GM12878 (cell line): ENCODE measurements around the gene CD164.

ENCODE experiments used
- CEBPB ChIP-seq, 2 experiments: fragments of 150-350 bp in 1 of 2; IDR thresholded peaks; 2 replicates each; pipeline ENCODE4 v1.6.1; 2012 to 2014; ENCODE audit warnings: low read depth in 2 of 2, low read length in 2 of 2, borderline replicate concordance in 1 of 2, inconsistent platforms in 1 of 2
- EGR1 ChIP-seq, 2 experiments: IDR thresholded peaks; 1 replicate in 1 of 2; 2 replicates in 1 of 2; pipeline ENCODE4 v1.6.1; 2011 to 2012; ENCODE audit warnings: low read depth in 2 of 2, low read length in 2 of 2, borderline replicate concordance in 1 of 2, mild to moderate bottlenecking in 1 of 2, moderate library complexity in 1 of 2
- EP300 ChIP-seq, 2 experiments: fragments of 150-350 bp in 1 of 2; IDR thresholded peaks; 2 replicates each; pipeline ENCODE4 v1.6.1; 2011 to 2012; ENCODE audit warnings: low read depth in 2 of 2, low read length in 2 of 2, borderline replicate concordance in 1 of 2, improper control_type of control experiment in 1 of 2, inconsistent platforms in 1 of 2; ENCODE audit not compliant: control insufficient read depth in 1 of 2
- GABPA ChIP-seq: IDR thresholded peaks from 2 replicates; pipeline ENCODE4 v1.6.1; 2014; ENCODE audit warnings: antibody characterized with exemption, low read depth, mild to moderate bottlenecking, inconsistent platforms
- MTA2 ChIP-seq: fragments of 450-650 bp; IDR thresholded peaks from 2 replicates; pipeline ENCODE4 v1.6.1; 2016; ENCODE audit warnings: low read depth, mild to moderate bottlenecking, moderate library complexity
- MTA3 ChIP-seq: IDR thresholded peaks from 2 replicates; pipeline ENCODE4 v1.6.1; 2012; ENCODE audit warnings: low read length, inconsistent platforms, borderline replicate concordance
- NFIC ChIP-seq: IDR thresholded peaks from 2 replicates; pipeline ENCODE4 v1.6.1; 2012; ENCODE audit warnings: low read depth, mild to moderate bottlenecking, inconsistent platforms, low read length, moderate library complexity
- SMARCA5 ChIP-seq: fragments of 450-650 bp; IDR thresholded peaks from 2 replicates; pipeline ENCODE4 v1.6.1; 2017; ENCODE audit warnings: mild to moderate bottlenecking
- SP1 ChIP-seq: IDR thresholded peaks from one replicate; pipeline ENCODE4 v1.6.1; 2011; ENCODE audit warnings: low read depth, low read length
- SRF ChIP-seq, 2 experiments: IDR thresholded peaks; 2 replicates each; pipeline ENCODE4 v1.6.1; 2011; ENCODE audit warnings: low read depth in 2 of 2, low read length in 2 of 2, mild to moderate bottlenecking in 1 of 2, moderate library complexity in 1 of 2
- TCF12 ChIP-seq: IDR thresholded peaks from 2 replicates; pipeline ENCODE4 v1.6.1; 2011; ENCODE audit warnings: low read depth, mild to moderate bottlenecking, low read length
- TF ChIP-seq, protein P1 (sequence below), 3 experiments: IDR thresholded peaks in 2 of 3; conservative IDR thresholded peaks in 1 of 3; 2 replicates each; pipeline ENCODE4 v1.5.1; 2011; ENCODE audit warnings: low read depth in 3 of 3, low read length in 3 of 3, mild to moderate bottlenecking in 3 of 3, control low read depth in 2 of 3, moderate library complexity in 2 of 3, inconsistent platforms in 1 of 3, mixed read lengths in 1 of 3; ENCODE audit not compliant: control insufficient read depth in 2 of 3, insufficient read depth in 1 of 3; ENCODE audit errors: extremely low read depth in 1 of 3
- TF ChIP-seq, protein P2 (sequence below): IDR thresholded peaks from 2 replicates; pipeline ENCODE4 v1.6.1; 2012; ENCODE audit warnings: low read depth, low read length, improper control_type of control experiment

DNA sequence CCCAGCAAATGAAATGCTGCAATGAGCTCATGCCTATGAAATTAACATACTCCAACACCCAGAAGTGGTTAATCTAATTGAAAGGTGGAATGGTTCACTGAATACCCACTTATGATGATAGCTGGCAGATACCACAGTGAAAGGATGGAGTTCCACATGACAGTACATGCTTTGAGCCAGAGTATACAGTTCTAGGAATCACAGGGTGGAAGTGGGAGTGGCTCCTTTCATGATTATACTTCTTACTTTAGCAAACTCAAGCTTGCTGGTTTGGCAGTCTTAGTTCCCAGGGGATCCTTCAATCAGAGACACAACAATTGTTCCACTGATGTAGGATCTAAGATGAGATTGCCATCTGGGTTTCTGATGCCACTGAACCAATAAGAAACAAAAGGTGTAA is 21.5 kb downstream of the CD164 start:
- TF ChIP-seq SP1 (no peak), GABPA (no peak), NFIC (no peak), MTA3 (no peak), CEBPB (IDR thresholded peaks at IDR 0.05; ENCODE audit: borderline replicate concordance in 1 of 2, low read depth in 2 of 2, low read length in 2 of 2) (no peak), EP300 (IDR thresholded peaks at IDR 0.05; ENCODE audit: borderline replicate concordance in 1 of 2, control insufficient read depth in 1 of 2, low read depth in 2 of 2, low read length in 2 of 2) (no peak), SRF (IDR thresholded peaks at IDR 0.05; ENCODE audit: low read depth in 2 of 2, low read length in 2 of 2) (no peak), EGR1 (IDR thresholded peaks at IDR 0.05; ENCODE audit: borderline replicate concordance in 1 of 2, low read depth in 2 of 2, low read length in 2 of 2) (no peak), MTA2 (no peak), SMARCA5 (no peak), TCF12 (no peak)
- TF ChIP-seq, protein P1, sequence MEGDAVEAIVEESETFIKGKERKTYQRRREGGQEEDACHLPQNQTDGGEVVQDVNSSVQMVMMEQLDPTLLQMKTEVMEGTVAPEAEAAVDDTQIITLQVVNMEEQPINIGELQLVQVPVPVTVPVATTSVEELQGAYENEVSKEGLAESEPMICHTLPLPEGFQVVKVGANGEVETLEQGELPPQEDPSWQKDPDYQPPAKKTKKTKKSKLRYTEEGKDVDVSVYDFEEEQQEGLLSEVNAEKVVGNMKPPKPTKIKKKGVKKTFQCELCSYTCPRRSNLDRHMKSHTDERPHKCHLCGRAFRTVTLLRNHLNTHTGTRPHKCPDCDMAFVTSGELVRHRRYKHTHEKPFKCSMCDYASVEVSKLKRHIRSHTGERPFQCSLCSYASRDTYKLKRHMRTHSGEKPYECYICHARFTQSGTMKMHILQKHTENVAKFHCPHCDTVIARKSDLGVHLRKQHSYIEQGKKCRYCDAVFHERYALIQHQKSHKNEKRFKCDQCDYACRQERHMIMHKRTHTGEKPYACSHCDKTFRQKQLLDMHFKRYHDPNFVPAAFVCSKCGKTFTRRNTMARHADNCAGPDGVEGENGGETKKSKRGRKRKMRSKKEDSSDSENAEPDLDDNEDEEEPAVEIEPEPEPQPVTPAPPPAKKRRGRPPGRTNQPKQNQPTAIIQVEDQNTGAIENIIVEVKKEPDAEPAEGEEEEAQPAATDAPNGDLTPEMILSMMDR (IDR thresholded peaks at IDR 0.05 in 2 of 3, conservative IDR thresholded peaks at IDR 0.05 in 1 of 3; ENCODE audit: control insufficient read depth in 2 of 3, extremely low read depth in 1 of 3, insufficient read depth in 1 of 3, low read depth in 3 of 3, low read length in 3 of 3): no peak
- TF ChIP-seq, protein P2, sequence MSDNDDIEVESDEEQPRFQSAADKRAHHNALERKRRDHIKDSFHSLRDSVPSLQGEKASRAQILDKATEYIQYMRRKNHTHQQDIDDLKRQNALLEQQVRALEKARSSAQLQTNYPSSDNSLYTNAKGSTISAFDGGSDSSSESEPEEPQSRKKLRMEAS: no peak
